CD8-positive, alpha-beta memory T cell (primary cell): ENCODE results near the gene CACNA1C. TPM values are rescaled to one million over a fixed set of nuclear protein-coding genes. Genes with fewer than 3 reads are reported as not detected.

ENCODE experiments used
- CTCF ChIA-PET: fragments of 350-600 bp; sonication (Branson Sonifier 250); formaldehyde crosslinking; loops from one replicate; lab custom pipeline; 2021; ENCODE audit warnings: antibody characterized with exemption; lab: Charles Lee
- POLR2A ChIA-PET: fragments of 350-600 bp; sonication (Branson Sonifier 250); formaldehyde crosslinking; loops from one replicate; lab custom pipeline; 2021; ENCODE audit warnings: antibody characterized with exemption; lab: Charles Lee
- DNase-seq, 5 donors: peaks; one replicate each; pipeline versions ENCODE4 v3.0.0 to v3.0.0-alpha.2; 2020 to 2022; ENCODE audit warnings: mixed read lengths in 1 of 5
- H3K27ac ChIP-seq: one replicate; pipeline ENCODE4 v1.7.0; 2013; ENCODE audit warnings: low read depth, mild to moderate bottlenecking, low read length, moderate library complexity
- H3K27me3 ChIP-seq: 2 replicates; pipeline ENCODE4 v1.7.0; 2013; ENCODE audit warnings: low read length, mild to moderate bottlenecking; ENCODE audit not compliant: insufficient read depth, poor library complexity, severe bottlenecking
- H3K36me3 ChIP-seq: 2 replicates; pipeline ENCODE4 v1.7.0; 2013; ENCODE audit warnings: mild to moderate bottlenecking, low read length, moderate library complexity; ENCODE audit not compliant: insufficient read depth
- H3K4me1 ChIP-seq: 2 replicates; pipeline ENCODE4 v1.7.0; 2013; ENCODE audit warnings: mild to moderate bottlenecking, low read length, moderate library complexity; ENCODE audit not compliant: insufficient read depth
- H3K4me3 ChIP-seq: 2 replicates; pipeline ENCODE4 v1.7.0; 2013; ENCODE audit warnings: mild to moderate bottlenecking, low read length
- H3K9me3 ChIP-seq: 2 replicates; pipeline ENCODE4 v1.7.0; 2013; ENCODE audit warnings: mild to moderate bottlenecking, low read length
- H3K27ac Mint-ChIP-seq, 8 donors: one replicate each; pipeline ENCODE4 v1.8.0; 2020 to 2021; ENCODE audit warnings: mixed read lengths in 8 of 8, mild to moderate bottlenecking in 6 of 8, inconsistent platforms in 3 of 8, moderate library complexity in 3 of 8
- H3K27me3 Mint-ChIP-seq, 2 donors: one replicate each; pipeline ENCODE4 v1.8.0; 2020 to 2021; ENCODE audit warnings: mixed read lengths in 2 of 2, mild to moderate bottlenecking in 1 of 2, moderate library complexity in 1 of 2
- H3K36me3 Mint-ChIP-seq, 3 donors: one replicate each; pipeline ENCODE4 v1.8.0; 2020 to 2021; ENCODE audit warnings: mixed read lengths in 3 of 3, inconsistent platforms in 1 of 3, mild to moderate bottlenecking in 1 of 3
- H3K4me1 Mint-ChIP-seq, 3 donors: one replicate each; pipeline ENCODE4 v1.8.0; 2020 to 2021; ENCODE audit warnings: mixed read lengths in 3 of 3, inconsistent platforms in 1 of 3, mild to moderate bottlenecking in 1 of 3
- H3K4me3 Mint-ChIP-seq, 7 donors: one replicate each; pipeline ENCODE4 v1.8.0; 2020 to 2021; ENCODE audit warnings: mixed read lengths in 7 of 7, mild to moderate bottlenecking in 6 of 7, moderate library complexity in 4 of 7, inconsistent platforms in 2 of 7
- H3K9me3 Mint-ChIP-seq, 5 donors: one replicate each; pipeline ENCODE4 v1.8.0; 2020 to 2022; ENCODE audit warnings: mixed read lengths in 5 of 5, mild to moderate bottlenecking in 3 of 5, moderate library complexity in 2 of 5, inconsistent platforms in 1 of 5
- polyA plus RNA-seq: library from polyadenylated mRNA; unstranded; fragments of 300-500 nt; fragmentation: Illumina TruSeq; gene quantifications from one replicate; pipeline ENCODE4 v1.2.3, GENCODE V29; 2021
- total RNA-seq, 2 experiments: library from RNA; stranded (reverse); gene quantifications; one replicate each; pipeline ENCODE4 v1.2.3, GENCODE V29; 2021

The CACNA1C gene
- total and polyA plus RNA-seq, 3 experiments from 2014 or later: 0.04 to 0.10 (median 0.04) TPM

DNA sequence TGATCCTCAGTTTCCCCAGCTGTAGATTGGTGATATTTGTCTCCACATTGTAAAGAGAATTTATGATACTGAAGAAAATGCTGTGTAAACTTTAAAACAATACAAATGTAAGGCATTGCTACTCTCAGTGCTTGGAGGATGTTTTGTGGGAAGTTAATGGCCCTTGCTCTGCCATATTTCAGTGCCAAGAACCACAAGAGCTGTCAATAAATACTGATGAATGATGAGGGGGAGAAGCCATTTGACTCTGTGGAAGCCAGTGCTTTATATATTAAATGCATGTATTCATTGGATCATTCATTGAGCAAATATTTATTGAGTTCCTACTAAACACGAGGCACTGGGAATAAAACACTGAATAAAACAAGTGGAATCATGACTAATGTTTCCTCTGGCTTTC lies 30.8 kb downstream of the CACNA1C start:
- Mint-ChIP-seq H3K27ac (no peak overlapping the region), H3K4me3 (no peak overlapping the region), H3K4me1 (no peaks in the 10 kb centered on the region), H3K36me3 (peaks cover 0 to 2% (median 0%) of the 10 kb centered on the region in 3 donors), H3K9me3 (peaks cover 3 to 11% (median 8%) of the 10 kb centered on the region in 5 donors), H3K27me3 (peaks cover 2 to 11% of the 10 kb centered on the region in 2 donors)
- Histone ChIP-seq H3K9me3 (no peaks in the 10 kb centered on the region), H3K27ac (no peak overlapping the region), H3K4me1 (no peaks in the 10 kb centered on the region), H3K4me3 (no peak overlapping the region), H3K36me3 (no peaks in the 10 kb centered on the region), H3K27me3 (no peaks in the 10 kb centered on the region)
- ChIA-PET CTCF (no interaction called here), POLR2A (no interaction called here)
- DNase-seq: no peak

GRCh38 chr12:2084553-2085296 lies 31.9 kb downstream of the CACNA1C start:
- H3K27me3 Mint-ChIP-seq: peaks cover 9 to 15% of the 10 kb centered on the region in 2 donors
- H3K4me3 Mint-ChIP-seq: no peak overlapping the region
- H3K27ac Mint-ChIP-seq: no peak overlapping the region
- H3K9me3 Mint-ChIP-seq: peaks cover 2 to 10% (median 6%) of the 10 kb centered on the region in 5 donors
- no peaks in the 10 kb centered on the region for H3K4me1 Mint-ChIP-seq
- Histone ChIP-seq H3K27ac (no peak overlapping the region), H3K36me3 (no peaks in the 10 kb centered on the region), H3K9me3 (no peaks in the 10 kb centered on the region), H3K4me3 (no peak overlapping the region), H3K4me1 (no peaks in the 10 kb centered on the region), H3K27me3 (no peaks in the 10 kb centered on the region)
- H3K36me3 Mint-ChIP-seq: peaks cover 0 to 2% (median 0%) of the 10 kb centered on the region in 3 donors
- CTCF ChIA-PET: no interaction called here
- POLR2A ChIA-PET: no interaction called here
- DNase-seq: no peak

DNA sequence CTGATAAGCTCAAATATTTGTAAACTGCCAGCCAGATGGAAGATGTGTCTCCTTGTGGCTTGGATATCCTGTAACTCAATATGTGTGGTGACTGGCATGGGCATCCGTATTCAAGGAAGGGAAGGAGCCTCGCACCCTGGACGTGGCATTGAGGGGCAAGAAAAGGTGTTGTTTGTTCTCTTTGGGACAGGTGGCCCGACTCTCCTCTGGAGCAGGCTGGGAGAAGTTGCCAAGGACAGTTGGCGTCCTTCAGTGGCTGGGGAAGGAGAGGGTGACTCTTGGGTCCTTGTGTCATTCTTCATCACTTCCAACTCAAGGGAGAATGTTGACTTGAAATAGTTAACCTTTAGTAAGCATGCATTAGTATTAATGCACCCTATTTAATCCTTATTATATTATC lies 39.6 kb downstream of the CACNA1C start:
- H3K36me3 Mint-ChIP-seq: no peaks in the 10 kb centered on the region
- ChIA-PET POLR2A (no interaction called here), CTCF (no interaction called here)
- H3K4me1 ChIP-seq: no peaks in the 10 kb centered on the region
- peaks cover 10 to 25% of the 10 kb centered on the region in 2 donors for H3K27me3 Mint-ChIP-seq
- H3K27ac Mint-ChIP-seq: no peak overlapping the region
- peaks cover 6 to 8% (median 7%) of the 10 kb centered on the region in 3 donors for H3K4me1 Mint-ChIP-seq
- DNase-seq: no peak
- no peaks in the 10 kb centered on the region for H3K9me3 Mint-ChIP-seq
- H3K27me3 ChIP-seq: no peaks in the 10 kb centered on the region
- H3K36me3 ChIP-seq: no peaks in the 10 kb centered on the region
- H3K4me3 ChIP-seq: no peak overlapping the region
- H3K9me3 ChIP-seq: no peaks in the 10 kb centered on the region
- peak overlapping the region in 1 of 7 donors; percentile 43 for H3K4me3 Mint-ChIP-seq
- H3K27ac ChIP-seq: no peak overlapping the region

GRCh38 chr12:2092890-2093289 lies 40.1 kb downstream of the CACNA1C start:
- Histone ChIP-seq H3K27me3 (no peaks in the 10 kb centered on the region), H3K4me1 (no peaks in the 10 kb centered on the region), H3K9me3 (no peaks in the 10 kb centered on the region), H3K36me3 (no peaks in the 10 kb centered on the region), H3K27ac (no peak overlapping the region), H3K4me3 (no peak overlapping the region)
- Mint-ChIP-seq H3K4me1 (peaks cover 6 to 8% (median 7%) of the 10 kb centered on the region in 3 donors), H3K4me3 (no peak overlapping the region), H3K27ac (no peak overlapping the region), H3K27me3 (peaks cover 10 to 26% of the 10 kb centered on the region in 2 donors), H3K36me3 (no peaks in the 10 kb centered on the region), H3K9me3 (no peaks in the 10 kb centered on the region)
- POLR2A ChIA-PET: no interaction called here
- CTCF ChIA-PET: no interaction called here
- DNase-seq: no peak

DNA sequence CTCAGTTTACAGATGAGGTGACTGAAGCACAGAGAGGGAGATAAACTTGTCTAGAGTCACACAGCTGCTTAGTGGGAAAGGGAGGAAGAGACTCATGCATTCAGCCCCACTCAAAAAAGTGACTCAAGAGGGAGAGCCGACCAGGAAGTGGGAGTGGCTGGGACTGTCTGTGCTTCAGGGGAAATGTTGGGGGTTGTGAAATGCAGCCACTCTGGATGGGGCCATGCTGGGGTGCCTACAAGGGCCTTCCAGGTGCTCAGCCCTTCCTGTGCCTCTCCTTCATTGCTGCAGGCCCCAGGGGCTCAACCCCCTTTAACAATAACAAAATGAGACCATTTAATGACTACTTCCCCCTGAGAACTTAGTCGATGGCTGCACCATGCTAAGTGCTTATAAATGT lies 41.8 kb downstream of the CACNA1C start:
- no peak overlapping the region for H3K27ac ChIP-seq
- no peak overlapping the region for H3K4me3 Mint-ChIP-seq
- no peaks in the 10 kb centered on the region for H3K36me3 ChIP-seq
- H3K27ac Mint-ChIP-seq: peak overlapping the region in 1 of 8 donors; percentile 48
- no peaks in the 10 kb centered on the region for H3K9me3 ChIP-seq
- H3K4me3 ChIP-seq: no peak overlapping the region
- no peaks in the 10 kb centered on the region for H3K27me3 ChIP-seq
- H3K27me3 Mint-ChIP-seq: peaks cover 4 to 32% of the 10 kb centered on the region in 2 donors
- peaks cover 6 to 8% (median 7%) of the 10 kb centered on the region in 3 donors for H3K4me1 Mint-ChIP-seq
- no peaks in the 10 kb centered on the region for H3K4me1 ChIP-seq
- no peak for DNase-seq
- no peaks in the 10 kb centered on the region for H3K9me3 Mint-ChIP-seq
- no peaks in the 10 kb centered on the region for H3K36me3 Mint-ChIP-seq
- CTCF ChIA-PET: no interaction called here
- POLR2A ChIA-PET: no interaction called here

- POLR2A ChIA-PET: no interaction called here
Measured at GRCh38 chr12:2095878-2096277, 43.1 kb downstream of the CACNA1C start.

GRCh38 chr12:2097617-2098016 lies 44.8 kb downstream of the CACNA1C start:
- Histone ChIP-seq H3K36me3 (no peaks in the 10 kb centered on the region), H3K27ac (no peak overlapping the region), H3K4me3 (no peak overlapping the region), H3K27me3 (no peaks in the 10 kb centered on the region), H3K4me1 (no peaks in the 10 kb centered on the region), H3K9me3 (no peaks in the 10 kb centered on the region)
- H3K9me3 Mint-ChIP-seq: no peaks in the 10 kb centered on the region
- no peak for DNase-seq
- no peak overlapping the region for H3K27ac Mint-ChIP-seq
- H3K36me3 Mint-ChIP-seq: no peaks in the 10 kb centered on the region
- H3K4me1 Mint-ChIP-seq: peaks cover 6 to 8% (median 7%) of the 10 kb centered on the region in 3 donors
- H3K4me3 Mint-ChIP-seq: no peak overlapping the region
- peaks cover 2 to 17% of the 10 kb centered on the region in 2 donors for H3K27me3 Mint-ChIP-seq
- ChIA-PET POLR2A (no interaction called here), CTCF (no interaction called here)

More at GRCh38 chr12:2095878-2096277, 43.1 kb downstream of the CACNA1C start:
- Histone ChIP-seq H3K27ac (no peak overlapping the region), H3K9me3 (no peaks in the 10 kb centered on the region), H3K27me3 (no peaks in the 10 kb centered on the region), H3K4me1 (no peaks in the 10 kb centered on the region), H3K4me3 (no peak overlapping the region), H3K36me3 (no peaks in the 10 kb centered on the region)
- Mint-ChIP-seq H3K4me1 (peaks cover 6 to 8% (median 7%) of the 10 kb centered on the region in 3 donors), H3K9me3 (no peaks in the 10 kb centered on the region), H3K4me3 (no peak overlapping the region), H3K27me3 (peaks cover 6 to 28% of the 10 kb centered on the region in 2 donors), H3K36me3 (no peaks in the 10 kb centered on the region), H3K27ac (no peak overlapping the region)
- CTCF ChIA-PET: no interaction called here
- DNase-seq: no peak

GRCh38 chr12:2098852-2099251 lies 46.1 kb downstream of the CACNA1C start:
- DNase-seq: no peak
- Histone ChIP-seq H3K27ac (no peak overlapping the region), H3K9me3 (no peaks in the 10 kb centered on the region), H3K4me1 (no peaks in the 10 kb centered on the region), H3K27me3 (no peaks in the 10 kb centered on the region), H3K36me3 (no peaks in the 10 kb centered on the region), H3K4me3 (no peak overlapping the region)
- H3K4me3 Mint-ChIP-seq: no peak overlapping the region
- H3K9me3 Mint-ChIP-seq: no peaks in the 10 kb centered on the region
- H3K4me1 Mint-ChIP-seq: peaks cover 6 to 8% (median 7%) of the 10 kb centered on the region in 3 donors
- H3K36me3 Mint-ChIP-seq: no peaks in the 10 kb centered on the region
- no peak overlapping the region for H3K27ac Mint-ChIP-seq
- ChIA-PET CTCF (no interaction called here), POLR2A (no interaction called here)
- peaks cover 7 to 13% of the 10 kb centered on the region in 2 donors for H3K27me3 Mint-ChIP-seq
